RWPE2 (cell line): ENCODE measurements around the gene PDK3.

Source experiments
- ATAC-seq: fragments of 200-7000 bp; cut with Tn5 transposase; 3 replicates; pipeline ENCODE4 v1.9.1; 2021; ENCODE audit warnings: low read depth
- DNase-seq: peaks from one replicate; pipeline ENCODE4 v3.0.0-alpha.2; 2020; ENCODE audit warnings: low spot score
- H3K27ac ChIP-seq: fragments of 450-650 bp; 2 replicates; pipeline ENCODE4 v1.5.1; 2017; ENCODE audit warnings: mild to moderate bottlenecking; ENCODE audit not compliant: poor library complexity, severe bottlenecking
- H3K27me3 ChIP-seq: fragments of 250-450 bp; sonication (Bioruptor Pico); 2 replicates; pipeline ENCODE4 v1.5.1; 2021; ENCODE audit warnings: mild to moderate bottlenecking, moderate library complexity; ENCODE audit not compliant: insufficient read depth, poor library complexity, severe bottlenecking
- H3K36me3 ChIP-seq: fragments of 250-450 bp; sonication (Bioruptor Pico); 2 replicates; pipeline ENCODE4 v1.5.1; 2020; ENCODE audit warnings: low read depth, mild to moderate bottlenecking, moderate library complexity
- H3K4me1 ChIP-seq: fragments of 250-450 bp; sonication (Bioruptor Pico); 2 replicates; pipeline ENCODE4 v1.5.1; 2021; ENCODE audit warnings: mild to moderate bottlenecking, moderate library complexity; ENCODE audit not compliant: insufficient read depth, poor library complexity, severe bottlenecking
- H3K4me3 ChIP-seq: fragments of 250-450 bp; sonication (Bioruptor Pico); 2 replicates; pipeline ENCODE4 v1.5.1; 2021; ENCODE audit warnings: mild to moderate bottlenecking, moderate library complexity; ENCODE audit not compliant: severe bottlenecking
- H3K9me3 ChIP-seq: fragments of 250-450 bp; sonication (Bioruptor Pico); 2 replicates; pipeline ENCODE4 v1.5.1; 2021; ENCODE audit warnings: mild to moderate bottlenecking, moderate library complexity; ENCODE audit not compliant: severe bottlenecking
- TF ChIP-seq, protein P1 (sequence below): fragments of 450-650 bp; IDR thresholded peaks from one replicate; pipeline ENCODE4 v1.5.1; 2017; ENCODE audit warnings: mild to moderate bottlenecking, moderate library complexity; ENCODE audit not compliant: poor library complexity, severe bottlenecking

The PDK3 gene

DNA sequence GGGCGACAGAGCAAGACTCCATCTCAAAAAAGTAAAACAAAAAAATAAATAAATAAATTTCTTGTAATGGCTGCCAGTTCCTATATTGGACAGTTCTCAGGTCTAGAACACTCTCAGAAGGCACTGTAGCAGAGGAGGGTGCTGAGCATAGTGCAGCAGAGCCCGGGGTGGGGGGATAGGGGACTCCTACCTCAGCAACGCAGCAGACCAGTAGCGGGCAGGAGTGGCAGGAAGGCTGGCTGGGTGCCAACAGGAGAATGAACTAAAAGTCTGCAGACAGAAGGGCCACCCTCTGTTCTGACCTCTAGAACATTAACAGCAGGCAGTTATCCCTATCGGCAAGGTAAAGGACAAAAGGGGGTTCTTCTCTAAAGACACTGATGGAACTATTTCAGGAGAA is 20.2 kb downstream of the PDK3 start:
- no peaks in the 10 kb centered on the region for H3K36me3 ChIP-seq
- TF ChIP-seq, protein P1, sequence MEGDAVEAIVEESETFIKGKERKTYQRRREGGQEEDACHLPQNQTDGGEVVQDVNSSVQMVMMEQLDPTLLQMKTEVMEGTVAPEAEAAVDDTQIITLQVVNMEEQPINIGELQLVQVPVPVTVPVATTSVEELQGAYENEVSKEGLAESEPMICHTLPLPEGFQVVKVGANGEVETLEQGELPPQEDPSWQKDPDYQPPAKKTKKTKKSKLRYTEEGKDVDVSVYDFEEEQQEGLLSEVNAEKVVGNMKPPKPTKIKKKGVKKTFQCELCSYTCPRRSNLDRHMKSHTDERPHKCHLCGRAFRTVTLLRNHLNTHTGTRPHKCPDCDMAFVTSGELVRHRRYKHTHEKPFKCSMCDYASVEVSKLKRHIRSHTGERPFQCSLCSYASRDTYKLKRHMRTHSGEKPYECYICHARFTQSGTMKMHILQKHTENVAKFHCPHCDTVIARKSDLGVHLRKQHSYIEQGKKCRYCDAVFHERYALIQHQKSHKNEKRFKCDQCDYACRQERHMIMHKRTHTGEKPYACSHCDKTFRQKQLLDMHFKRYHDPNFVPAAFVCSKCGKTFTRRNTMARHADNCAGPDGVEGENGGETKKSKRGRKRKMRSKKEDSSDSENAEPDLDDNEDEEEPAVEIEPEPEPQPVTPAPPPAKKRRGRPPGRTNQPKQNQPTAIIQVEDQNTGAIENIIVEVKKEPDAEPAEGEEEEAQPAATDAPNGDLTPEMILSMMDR: no peak
- no peaks in the 10 kb centered on the region for H3K9me3 ChIP-seq
- H3K27me3 ChIP-seq: no peaks in the 10 kb centered on the region
- no peaks in the 10 kb centered on the region for H3K4me1 ChIP-seq
- no peak for DNase-seq
- no peak overlapping the region for H3K27ac ChIP-seq
- H3K4me3 ChIP-seq: no peak overlapping the region
- no peak for ATAC-seq

DNA sequence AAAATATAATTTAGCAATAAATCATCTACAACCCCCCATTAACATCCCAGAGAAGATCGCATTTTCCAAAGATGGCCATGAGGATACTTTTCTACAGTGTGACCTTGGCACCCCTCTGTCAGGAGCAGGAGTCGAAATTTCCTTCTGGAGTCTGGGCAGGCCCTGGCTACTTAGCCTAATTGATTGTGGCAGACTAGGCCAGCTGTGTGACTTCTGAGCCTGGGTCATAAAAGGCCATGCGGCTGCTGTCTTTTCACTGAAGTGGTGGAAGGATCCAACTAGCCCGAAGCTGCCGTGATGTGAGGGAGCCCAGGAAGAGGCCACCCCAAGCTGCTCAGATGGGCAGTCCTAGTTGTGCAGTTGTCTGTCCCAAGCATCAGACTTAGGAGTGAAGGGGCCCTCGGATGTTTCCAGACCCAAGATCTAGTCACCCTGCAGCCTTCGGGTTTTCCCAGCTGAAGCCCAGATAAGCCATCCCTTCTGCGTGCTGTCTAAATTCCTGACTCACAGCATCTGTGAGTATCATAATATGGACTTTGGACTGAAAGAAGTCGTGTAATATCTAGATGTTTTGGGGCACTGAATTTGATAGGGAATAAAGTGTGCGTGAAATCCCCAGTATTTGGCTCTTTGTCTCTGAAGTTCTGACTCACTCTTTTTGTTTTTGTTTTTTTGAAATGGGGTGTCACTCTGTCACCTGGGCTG is 21.0 kb downstream of the PDK3 start:
- Histone ChIP-seq H3K27ac (no peak overlapping the region), H3K4me1 (no peaks in the 10 kb centered on the region), H3K4me3 (no peak overlapping the region), H3K9me3 (no peaks in the 10 kb centered on the region), H3K36me3 (no peaks in the 10 kb centered on the region), H3K27me3 (no peaks in the 10 kb centered on the region)
- TF ChIP-seq, protein P1: no peak
- ATAC-seq (no peak), DNase-seq (no peak)

DNA sequence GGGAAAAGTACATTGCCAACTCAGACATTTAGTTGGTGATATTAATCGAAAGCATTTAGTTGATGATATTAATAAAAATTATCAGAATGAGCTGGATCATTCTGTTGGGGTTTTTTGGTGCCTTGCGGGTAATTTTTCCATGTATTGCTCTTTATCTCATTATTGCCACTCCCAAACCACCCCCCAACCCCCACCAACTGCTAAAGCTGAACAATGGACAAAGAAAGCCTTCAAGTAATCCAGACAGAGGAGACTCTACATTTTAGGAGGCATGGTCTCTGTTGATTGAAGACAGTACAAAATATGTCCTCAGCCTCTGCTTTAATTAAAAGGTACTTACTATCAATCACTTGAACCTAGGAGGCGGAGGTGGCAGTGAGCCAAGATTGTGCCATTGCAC is 22.5 kb downstream of the PDK3 start:
- Histone ChIP-seq H3K27me3 (no peaks in the 10 kb centered on the region), H3K27ac (no peak overlapping the region), H3K36me3 (no peaks in the 10 kb centered on the region), H3K4me3 (no peak overlapping the region), H3K4me1 (no peaks in the 10 kb centered on the region), H3K9me3 (no peaks in the 10 kb centered on the region)
- ATAC-seq: no peak
- TF ChIP-seq, protein P1: no peak
- DNase-seq: no peak

DNA sequence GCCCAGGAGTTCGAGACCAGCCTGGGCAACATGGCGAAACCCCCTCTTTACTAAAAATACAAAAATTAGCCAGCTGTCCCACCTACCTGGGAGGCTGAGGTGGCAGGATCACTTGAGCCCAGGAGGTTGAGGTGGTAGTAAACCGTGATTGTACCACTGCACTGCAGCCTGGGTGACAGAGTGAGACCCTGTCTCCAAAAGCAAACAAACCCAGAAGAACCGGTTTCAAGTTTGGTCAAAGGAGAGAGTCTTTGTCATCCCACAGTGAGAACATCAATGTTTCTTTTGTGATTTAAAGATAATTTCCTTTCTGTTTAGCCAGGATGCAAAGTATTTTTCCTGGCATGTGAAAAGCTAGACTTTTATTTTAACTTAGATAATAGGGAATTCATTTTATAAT is 26.7 kb downstream of the PDK3 start:
- Histone ChIP-seq H3K9me3 (no peaks in the 10 kb centered on the region), H3K4me3 (no peak overlapping the region), H3K27me3 (no peaks in the 10 kb centered on the region), H3K27ac (no peak overlapping the region), H3K4me1 (peaks cover 14% of the 10 kb centered on the region), H3K36me3 (no peaks in the 10 kb centered on the region)
- DNase-seq: no peak
- TF ChIP-seq, protein P1: no peak
- no peak for ATAC-seq

GRCh38 chrX:24493740-24494581 is 28.9 kb downstream of the PDK3 start:
- Histone ChIP-seq H3K4me3 (no peak overlapping the region), H3K27me3 (no peaks in the 10 kb centered on the region), H3K4me1 (peaks cover 14% of the 10 kb centered on the region), H3K36me3 (no peaks in the 10 kb centered on the region), H3K9me3 (no peaks in the 10 kb centered on the region), H3K27ac (peak overlapping the region; percentile 33)
- TF ChIP-seq, protein P1: no peak
- ATAC-seq: peak; percentile 19; the same call in 1 of the 3 replicates
- DNase-seq: no peak
